NCI-H82 (cell line): ENCODE data around the gene CACNA1A.
"Not testable (repeated sequence)": the region's sequence is repeated elsewhere in the genome, so short reads cannot be mapped to it uniquely, and the experiment has no call there.

Experiments
- DNase-seq: peaks from one replicate; lab custom pipeline; 2025; lab: John Stamatoyannopoulos, UW

CACNA1A gene

GRCh38 chr19:13366529-13367143 is 139.6 kb downstream of the CACNA1A start:
- peak; percentile 52 for DNase-seq

- no peak for DNase-seq
Measured at GRCh38 chr19:13363954-13364353, 142.3 kb downstream of the CACNA1A start.

- DNase-seq, result no peak
Measured at GRCh38 chr19:13363245-13363644, 143.0 kb downstream of the CACNA1A start.

GRCh38 chr19:13362668-13363067 is 143.6 kb downstream of the CACNA1A start:
- DNase-seq, result no peak

- DNase-seq, result not testable (repeated sequence)
Measured at GRCh38 chr19:13361726-13362125, 144.6 kb downstream of the CACNA1A start.

- no peak for DNase-seq
Measured at GRCh38 chr19:13356686-13357280, 149.5 kb downstream of the CACNA1A start.

GRCh38 chr19:13356185-13356584 is 150.1 kb downstream of the CACNA1A start:
- DNase-seq, result no peak

- no peak for DNase-seq
Measured at GRCh38 chr19:13355356-13355755, 150.9 kb downstream of the CACNA1A start.

GRCh38 chr19:13353625-13354024 is 152.7 kb downstream of the CACNA1A start:
- no peak for DNase-seq

GRCh38 chr19:13350759-13351158 is 155.5 kb downstream of the CACNA1A start:
- DNase-seq, result no peak

GRCh38 chr19:13350072-13350471 is 156.2 kb downstream of the CACNA1A start:
- no peak for DNase-seq

- peak; percentile 77 for DNase-seq
Measured at GRCh38 chr19:13347367-13347766, 158.9 kb downstream of the CACNA1A start.

GRCh38 chr19:13343514-13343913 is 162.8 kb downstream of the CACNA1A start:
- no peak for DNase-seq

GRCh38 chr19:13342672-13343071 is 163.6 kb downstream of the CACNA1A start:
- no peak for DNase-seq

- no peak for DNase-seq
Measured at GRCh38 chr19:13339869-13340268, 166.4 kb downstream of the CACNA1A start.

GRCh38 chr19:13337181-13337580 is 169.1 kb downstream of the CACNA1A start:
- DNase-seq, result no peak

GRCh38 chr19:13334801-13335481 is 171.3 kb downstream of the CACNA1A start:
- no peak for DNase-seq

GRCh38 chr19:13330285-13330684 is 176.0 kb downstream of the CACNA1A start:
- DNase-seq, result no peak

- DNase-seq, result no peak
Measured at GRCh38 chr19:13329766-13330165, 176.5 kb downstream of the CACNA1A start.

GRCh38 chr19:13328241-13328640 is 178.0 kb downstream of the CACNA1A start:
- DNase-seq, result no peak

GRCh38 chr19:13319526-13319925 is 186.8 kb downstream of the CACNA1A start:
- no peak for DNase-seq

GRCh38 chr19:13318190-13318589 is 188.1 kb downstream of the CACNA1A start:
- no peak for DNase-seq

GRCh38 chr19:13315495-13315894 is 190.8 kb downstream of the CACNA1A start:
- no peak for DNase-seq
